ENCODE measurements around the gene EIF3M. TPM values are rescaled to one million over a fixed set of nuclear protein-coding genes. Genes with fewer than 3 reads are reported as not detected.

EIF3M gene
- 100 to 1,000 TPM in 11 of 12 donors, not detected in 1; 336 to 418 (median 380) TPM for polyA plus RNA-seq (ENCODE audit: insufficient read length in 12 of 12)
- long read RNA-seq, donor 1, full-length matches to known transcripts, result 116 of 144 reads
- long read RNA-seq, donor 1, partial matches to known transcripts, result 28 of 144 reads
- long read RNA-seq, donor 1, other reads (novel, unspliced or antisense), result 0 of 144 reads
- long read RNA-seq, donor 2, full-length matches to known transcripts, result 156 of 186 reads
- long read RNA-seq, donor 2, partial matches to known transcripts, result 30 of 186 reads
- long read RNA-seq, donor 2, other reads (novel, unspliced or antisense), result 0 of 186 reads
- long read RNA-seq, donor 3, full-length matches to known transcripts, result 62 of 62 reads
- long read RNA-seq, donor 3, partial matches to known transcripts, result 0 of 62 reads
- long read RNA-seq, donor 3, other reads (novel, unspliced or antisense), result 0 of 62 reads
- long read RNA-seq, donor 4, full-length matches to known transcripts, result 61 of 67 reads
- long read RNA-seq, donor 4, partial matches to known transcripts, result 6 of 67 reads
- long read RNA-seq, donor 4, other reads (novel, unspliced or antisense), result 0 of 67 reads
- long read RNA-seq, donor 5, result 0 reads
- long read RNA-seq, donor 6, full-length matches to known transcripts, result 75 of 75 reads
- long read RNA-seq, donor 6, partial matches to known transcripts, result 0 of 75 reads
- long read RNA-seq, donor 6, other reads (novel, unspliced or antisense), result 0 of 75 reads
- long read RNA-seq, donor 7, full-length matches to known transcripts, result 78 of 78 reads
- long read RNA-seq, donor 7, partial matches to known transcripts, result 0 of 78 reads
- long read RNA-seq, donor 7, other reads (novel, unspliced or antisense), result 0 of 78 reads
- long read RNA-seq, donor 8, full-length matches to known transcripts, result 126 of 156 reads
- long read RNA-seq, donor 8, partial matches to known transcripts, result 30 of 156 reads
- long read RNA-seq, donor 8, other reads (novel, unspliced or antisense), result 0 of 156 reads
- long read RNA-seq, donor 9, full-length matches to known transcripts, result 75 of 80 reads
- long read RNA-seq, donor 9, partial matches to known transcripts, result 5 of 80 reads
- long read RNA-seq, donor 9, other reads (novel, unspliced or antisense), result 0 of 80 reads
- long read RNA-seq, donor 10, full-length matches to known transcripts, result 84 of 103 reads
- long read RNA-seq, donor 10, partial matches to known transcripts, result 19 of 103 reads
- long read RNA-seq, donor 10, other reads (novel, unspliced or antisense), result 0 of 103 reads
- long read RNA-seq, donor 11, full-length matches to known transcripts, result 178 of 215 reads
- long read RNA-seq, donor 11, partial matches to known transcripts, result 32 of 215 reads
- long read RNA-seq, donor 11, other reads (novel, unspliced or antisense), result 5 of 215 reads

DNA sequence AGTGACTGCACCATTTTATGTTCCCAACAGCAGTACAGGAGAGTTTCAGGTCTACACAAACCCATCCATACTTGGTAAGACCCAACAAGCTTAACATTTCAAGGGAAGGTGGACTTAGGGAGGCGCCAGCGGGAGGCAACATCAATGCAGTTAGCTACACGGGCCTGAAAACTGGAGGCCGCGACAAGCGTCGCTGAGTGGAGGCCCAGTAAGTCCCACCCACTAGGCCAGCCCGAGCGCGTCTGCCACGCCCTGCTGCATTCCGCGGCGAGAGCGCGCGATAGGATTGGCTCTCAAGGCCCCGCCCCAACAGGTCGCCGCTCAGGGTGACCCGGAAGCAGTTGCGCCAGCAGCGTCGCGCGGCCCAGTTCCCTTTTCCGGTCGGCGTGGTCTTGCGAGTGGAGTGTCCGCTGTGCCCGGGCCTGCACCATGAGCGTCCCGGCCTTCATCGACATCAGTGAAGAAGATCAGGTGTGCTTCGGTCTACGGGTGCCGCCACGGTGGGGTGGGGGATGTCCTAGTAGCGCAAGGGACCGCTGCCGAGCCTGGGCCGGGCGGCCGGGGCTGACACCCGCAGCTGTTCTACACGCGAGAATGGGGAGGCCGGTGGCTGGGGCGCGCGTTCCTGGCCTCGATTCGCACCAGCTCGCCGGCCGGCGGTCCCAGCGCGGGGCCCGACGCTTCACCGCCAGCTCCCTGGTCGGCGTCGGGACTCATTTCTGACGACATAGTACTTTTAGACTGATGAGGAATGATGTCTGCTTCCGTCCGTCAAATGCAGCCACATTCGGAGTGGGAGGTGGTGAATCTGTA is at the start of gene EIF3M:
Gene EIF3M (plus strand): TSS at position 373 of the 813 bp plus-strand sequence. CDS start 57 bp downstream, at position 430.
- peak; percentile 96 for DNase-seq

DNA sequence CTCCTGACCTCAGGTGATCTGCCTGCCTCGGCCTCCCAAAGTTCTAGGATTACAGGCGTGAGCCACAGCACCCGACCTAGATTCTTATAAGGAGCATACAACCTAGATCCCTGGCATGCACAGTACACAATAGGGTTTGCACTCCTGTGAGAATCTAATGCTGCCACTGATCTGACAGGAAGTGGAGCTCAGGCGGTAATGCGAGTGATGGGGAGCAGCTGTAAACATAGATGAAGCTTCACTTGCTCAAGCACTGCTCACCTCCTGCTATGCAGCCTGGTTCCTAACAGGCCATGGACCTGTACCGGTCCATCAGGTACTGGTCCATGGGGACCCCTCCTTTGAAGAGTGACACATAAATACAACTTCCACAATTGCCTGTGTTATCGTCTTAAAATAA is 44.8 kb upstream of the EIF3M start:
- DNase-seq, result no peak

DNA sequence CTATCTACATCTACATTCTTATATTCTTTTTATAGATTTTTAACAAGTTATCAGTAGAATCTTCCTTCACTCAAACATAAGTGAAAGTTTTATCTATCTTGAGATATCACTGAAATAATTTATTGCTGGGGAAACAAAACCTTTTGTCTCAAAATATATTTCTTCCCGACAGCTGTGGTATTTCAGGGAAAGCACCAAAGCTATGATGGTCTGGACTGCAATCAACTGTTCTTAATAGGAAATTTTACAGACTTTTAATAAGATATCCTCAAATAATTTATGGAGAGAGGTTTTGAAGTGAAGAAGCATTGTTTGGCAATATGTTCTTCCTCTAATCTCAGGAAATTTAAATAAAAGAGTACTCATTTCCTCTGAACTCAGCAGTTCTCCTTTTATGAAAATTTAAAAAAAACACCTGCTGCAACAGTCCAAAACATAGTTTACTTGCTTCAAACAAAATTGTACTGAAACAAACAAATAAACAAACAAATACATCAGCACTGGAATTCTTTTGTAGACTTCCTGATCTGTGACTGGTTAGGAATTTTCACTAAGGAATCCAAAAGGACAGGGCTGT is 33.9 kb upstream of the EIF3M start:
- no peak for DNase-seq

DNA sequence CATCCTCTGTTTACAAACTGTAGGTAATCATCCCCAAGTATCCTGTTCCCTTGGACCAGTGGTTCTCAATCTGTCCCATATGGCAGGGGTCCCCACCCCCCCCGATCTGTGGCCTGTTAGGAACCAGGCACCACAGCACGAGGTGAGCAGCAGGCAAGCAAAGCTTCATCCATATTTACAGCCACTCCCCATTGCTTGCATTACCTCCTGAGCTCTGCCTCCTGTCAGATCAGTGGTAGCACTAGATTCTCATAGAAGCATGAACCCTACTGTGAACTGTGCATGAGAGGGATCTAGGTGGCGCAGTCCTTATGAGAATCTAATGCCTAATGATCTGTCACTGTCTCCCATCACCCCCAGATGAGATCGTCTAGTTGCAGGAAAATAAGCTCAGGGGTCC is 33.4 kb upstream of the EIF3M start:
- no peak for DNase-seq

DNA sequence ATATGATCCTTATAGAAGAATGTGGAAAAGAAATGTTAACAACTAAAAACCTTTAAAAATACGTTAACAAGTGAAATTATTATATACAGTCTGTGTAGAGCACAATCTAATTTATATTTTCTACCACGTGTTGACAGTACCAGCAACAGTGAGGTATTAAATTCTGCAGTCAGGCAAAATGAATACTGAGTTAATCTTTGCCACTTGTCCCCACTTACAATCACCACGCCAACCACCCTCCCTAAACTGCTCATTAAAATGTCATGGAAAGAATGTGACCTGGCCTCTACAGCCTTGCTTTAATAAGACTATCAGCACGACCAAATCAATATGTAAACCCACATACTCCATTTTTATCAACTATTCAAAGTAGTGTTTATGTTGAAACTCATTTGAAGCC is 28.5 kb upstream of the EIF3M start:
- DNase-seq, result no peak

DNA sequence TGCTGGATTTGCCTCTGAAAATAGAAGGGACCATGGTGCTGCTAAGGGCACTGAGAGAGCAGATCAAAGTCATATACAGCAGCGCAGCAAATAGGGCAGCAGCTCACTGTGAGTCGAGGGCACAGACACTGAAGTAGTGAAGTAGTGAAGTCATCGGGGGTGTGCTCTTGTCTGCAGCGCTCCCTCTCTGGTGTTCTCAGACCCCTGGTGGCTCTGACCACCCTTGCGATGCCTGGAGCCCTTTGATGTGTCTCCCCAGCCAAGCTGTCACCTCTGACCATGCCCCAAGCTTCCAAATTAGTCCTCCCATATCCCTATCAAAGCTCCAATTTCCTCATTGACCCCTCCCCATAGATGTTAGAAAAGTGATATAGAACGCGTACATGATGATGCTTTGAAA is 27.7 kb upstream of the EIF3M start:
- DNase-seq, result no peak

DNA sequence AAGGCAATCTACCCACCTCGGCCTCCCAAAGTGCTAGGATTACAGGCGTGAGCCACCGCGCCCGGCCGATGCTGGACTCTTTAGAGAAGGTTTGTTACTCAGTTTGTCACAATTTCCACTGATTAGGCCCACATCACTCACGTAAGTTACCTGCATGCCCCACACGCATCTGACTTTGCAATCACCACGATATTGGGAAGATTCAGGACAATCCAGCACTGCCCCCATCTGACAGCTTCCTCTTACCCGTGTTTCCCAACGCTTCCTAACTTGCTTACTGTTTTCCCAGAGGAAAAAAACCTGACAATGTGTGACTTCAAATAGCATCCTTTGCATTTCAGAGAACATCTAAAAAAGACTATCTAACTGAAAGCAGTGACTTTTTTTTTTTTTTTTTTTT is 21.8 kb upstream of the EIF3M start:
- DNase-seq, result no peak

DNA sequence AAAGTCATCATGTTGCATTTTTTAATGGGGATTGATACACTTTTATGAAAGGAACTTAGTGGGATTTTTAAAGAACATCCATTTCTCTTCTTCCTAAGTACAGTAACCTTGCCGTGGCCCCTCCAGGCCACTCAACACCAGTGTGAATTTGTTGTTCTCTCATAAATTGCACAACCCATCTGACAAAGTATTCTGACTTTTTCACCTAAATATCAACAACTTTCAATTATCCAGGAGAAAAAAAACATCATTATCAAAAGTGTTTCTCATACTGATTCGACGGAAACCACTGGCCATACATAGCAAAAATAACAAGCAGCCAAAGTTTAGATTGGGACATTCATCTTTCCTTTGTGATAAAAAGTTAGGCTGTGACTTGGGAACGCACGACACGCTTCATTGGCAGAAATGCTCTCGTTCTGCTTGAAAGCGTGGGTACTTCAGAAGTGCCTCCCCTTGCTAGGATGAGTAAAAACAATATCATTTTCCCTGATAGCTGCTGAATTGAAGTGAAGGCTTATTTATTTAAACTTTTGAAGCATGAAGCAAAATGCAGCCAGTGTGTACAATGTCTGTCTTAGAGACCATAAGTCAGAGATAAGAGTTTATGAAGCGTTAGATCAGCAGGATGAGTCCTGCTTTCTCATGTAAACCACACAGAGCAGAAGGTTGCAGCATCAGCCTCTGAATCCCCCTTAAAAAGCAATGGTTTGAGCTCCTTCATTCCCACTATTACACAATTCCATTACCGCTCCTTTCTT is 20.6 kb upstream of the EIF3M start:
- no peak for DNase-seq

DNA sequence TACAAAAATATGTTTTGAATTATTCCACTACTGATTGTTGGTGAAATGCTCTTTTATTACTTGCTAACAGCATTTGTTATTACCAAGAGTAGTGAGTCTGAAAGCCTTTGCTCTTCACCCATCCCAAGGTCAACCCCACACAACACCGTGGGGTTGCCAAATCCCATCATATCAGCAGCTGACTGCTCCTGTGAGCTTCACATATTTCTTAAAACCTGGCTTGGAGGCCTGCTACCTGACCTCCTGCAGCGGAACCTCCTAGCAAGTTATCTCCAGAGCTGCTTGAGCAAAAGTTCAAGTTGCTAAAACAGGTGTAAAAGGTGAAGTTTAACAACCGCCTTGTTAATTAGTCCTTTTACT is 20.1 kb upstream of the EIF3M start:
- DNase-seq, result no peak

DNA sequence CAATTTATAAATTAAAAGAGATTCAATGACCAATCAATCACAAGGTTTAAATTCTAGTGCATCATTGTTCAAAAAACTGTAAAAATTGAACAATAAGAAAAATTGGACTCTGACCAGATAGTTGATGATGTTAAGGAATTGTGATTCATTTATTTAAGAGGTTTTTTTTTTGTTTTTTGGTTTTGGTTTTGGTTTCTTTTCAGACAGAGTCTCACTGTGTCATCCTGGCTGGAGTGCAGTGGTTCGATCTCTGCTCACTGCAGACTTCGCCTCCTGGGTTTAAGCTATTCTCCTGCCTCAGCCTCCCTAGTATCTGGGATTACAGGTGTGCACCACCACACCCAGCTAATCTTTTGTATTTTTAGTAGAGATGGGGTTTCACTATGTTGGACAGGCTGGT is 17.1 kb upstream of the EIF3M start:
- DNase-seq, result no peak

DNA sequence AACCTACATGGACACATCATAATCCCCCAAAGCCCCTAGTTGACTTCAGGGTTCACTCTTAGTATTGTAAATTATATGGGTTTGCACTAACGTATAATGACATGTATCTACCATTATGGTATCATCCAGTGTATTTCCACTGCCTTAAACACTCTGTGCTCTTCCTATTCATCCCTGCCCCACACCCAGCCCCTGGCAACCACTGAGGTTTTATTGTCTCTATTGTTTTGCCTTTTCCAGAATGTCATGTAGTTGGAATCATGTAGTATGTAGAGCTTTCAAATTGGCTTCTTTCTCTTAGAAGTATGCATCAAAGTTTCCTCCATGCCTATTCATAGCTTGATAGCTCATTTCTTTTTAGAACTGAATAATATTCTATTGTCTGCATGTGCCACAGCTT is 16.5 kb upstream of the EIF3M start:
- no peak for DNase-seq

DNA sequence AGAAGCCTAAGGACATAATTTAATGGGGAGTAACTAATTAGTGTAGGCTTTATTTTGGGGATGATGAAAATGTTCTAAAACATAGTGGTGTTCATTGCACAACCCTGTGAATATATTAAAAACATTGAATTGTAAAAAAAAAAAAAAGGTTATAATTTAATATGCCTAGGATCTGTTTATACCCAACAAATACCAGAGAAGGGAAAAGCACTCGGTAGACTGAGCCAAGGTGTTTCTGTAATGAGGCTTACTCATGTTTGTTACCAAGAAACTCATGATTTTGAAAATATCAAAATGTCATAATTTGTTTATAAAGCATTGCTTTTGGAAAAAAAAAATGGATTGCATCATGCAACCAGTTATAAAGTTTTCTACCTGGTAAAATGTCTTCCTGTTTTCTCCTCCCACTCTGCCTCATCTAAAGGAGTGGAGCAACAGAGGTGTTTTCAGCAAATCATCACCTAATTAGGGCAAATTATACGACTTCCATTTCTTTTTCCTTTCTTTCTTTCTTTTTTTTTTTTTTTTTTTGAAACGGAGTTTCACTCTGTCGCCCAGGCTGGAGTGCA is 14.2 kb upstream of the EIF3M start:
- DNase-seq, result no peak

DNA sequence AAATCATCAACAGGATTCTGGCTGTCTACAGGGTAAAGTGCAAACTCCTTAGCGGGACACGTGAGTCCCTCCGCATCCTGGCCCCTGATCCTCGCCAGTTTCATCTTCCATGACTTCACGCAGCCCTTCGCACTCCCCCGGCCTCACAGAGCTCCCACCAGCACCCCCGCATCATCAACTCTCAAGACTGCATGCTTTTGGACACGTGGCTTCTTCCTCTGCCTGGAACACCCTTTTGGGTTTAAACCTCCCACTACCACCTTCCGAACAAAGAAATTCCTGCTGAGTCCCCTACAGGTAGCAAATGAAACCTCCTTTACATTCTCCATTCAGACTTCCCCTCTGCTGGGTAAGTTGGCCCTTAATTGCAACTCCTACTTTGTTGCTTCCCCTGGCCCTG is 12.6 kb upstream of the EIF3M start:
- DNase-seq, result no peak

DNA sequence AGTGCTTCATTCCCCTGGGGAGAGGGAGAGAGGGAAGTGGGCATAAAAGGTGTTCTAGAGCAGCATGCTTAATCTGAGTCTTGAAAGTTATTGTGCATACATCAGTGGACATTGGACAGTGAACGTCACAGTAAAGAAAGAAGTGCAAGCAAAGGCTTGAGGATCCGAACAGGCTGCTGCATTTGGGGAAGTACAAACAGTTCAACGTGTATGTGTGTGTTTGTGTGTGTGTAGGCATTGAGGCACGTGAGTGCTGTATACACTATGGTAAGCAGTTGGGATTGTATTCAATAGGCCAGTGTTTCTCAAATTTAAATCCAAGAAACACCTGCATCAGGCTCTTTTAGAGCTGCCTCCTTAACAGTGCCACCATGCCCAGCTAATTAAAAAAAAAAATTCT is 10.4 kb upstream of the EIF3M start:
- DNase-seq, result no peak

DNA sequence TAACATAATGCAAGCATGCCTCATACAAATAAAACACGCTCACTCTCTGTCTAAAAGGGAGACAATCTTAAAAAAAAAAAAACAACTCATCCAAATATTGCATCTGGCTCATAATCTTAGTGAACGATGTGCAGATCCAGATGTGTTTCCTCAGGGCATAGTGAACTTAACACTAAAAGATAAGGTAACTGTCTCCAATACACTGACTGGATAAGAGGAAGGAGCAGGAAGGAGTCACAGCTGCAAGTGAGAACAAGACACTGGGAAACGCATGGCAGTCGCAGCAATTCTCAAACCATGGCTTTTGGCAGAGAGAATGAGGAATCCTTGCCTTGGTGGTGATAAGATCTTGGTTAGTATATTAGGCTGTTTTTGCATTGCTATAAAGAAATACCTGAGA is 9.2 kb upstream of the EIF3M start:
- DNase-seq, result no peak

DNA sequence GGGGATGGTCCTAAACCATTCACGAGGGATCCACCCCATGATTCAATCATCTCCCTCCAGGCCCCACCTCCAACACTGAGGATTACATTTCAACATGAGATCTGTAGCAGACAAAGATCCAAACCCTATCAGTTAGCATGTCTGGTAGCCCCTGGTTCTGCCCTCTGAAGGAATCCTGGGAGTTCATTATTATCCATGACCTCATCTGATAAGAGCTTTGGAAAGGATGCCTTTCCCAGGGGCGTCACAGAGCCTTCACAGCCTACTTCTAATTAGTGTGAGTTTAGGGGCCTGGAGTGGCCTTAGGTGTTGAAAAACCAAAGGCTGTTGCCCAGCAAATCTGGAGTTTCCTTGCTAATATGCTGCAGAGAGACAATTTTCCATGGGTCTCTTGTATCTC is 8.6 kb upstream of the EIF3M start:
- no peak for DNase-seq

DNA sequence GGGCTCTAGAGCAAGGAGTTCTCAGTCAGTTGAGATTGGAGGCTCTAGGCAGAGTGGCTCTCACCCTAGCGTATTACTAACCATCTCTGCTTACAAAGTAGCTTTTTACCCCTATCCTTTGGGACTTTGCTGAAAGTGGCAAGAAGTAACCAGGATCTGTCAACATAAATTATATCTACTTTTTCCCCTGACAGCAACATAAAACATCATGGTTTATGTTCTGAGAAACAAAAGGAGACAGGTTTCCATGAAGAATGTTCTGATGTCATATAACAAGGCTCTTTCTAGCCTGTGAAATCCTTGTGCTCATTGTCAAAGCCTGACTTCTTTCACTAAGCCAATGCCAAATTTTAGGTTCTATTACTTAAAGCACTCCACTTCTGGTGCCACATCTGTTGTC is 7.2 kb upstream of the EIF3M start:
- no peak for DNase-seq

DNA sequence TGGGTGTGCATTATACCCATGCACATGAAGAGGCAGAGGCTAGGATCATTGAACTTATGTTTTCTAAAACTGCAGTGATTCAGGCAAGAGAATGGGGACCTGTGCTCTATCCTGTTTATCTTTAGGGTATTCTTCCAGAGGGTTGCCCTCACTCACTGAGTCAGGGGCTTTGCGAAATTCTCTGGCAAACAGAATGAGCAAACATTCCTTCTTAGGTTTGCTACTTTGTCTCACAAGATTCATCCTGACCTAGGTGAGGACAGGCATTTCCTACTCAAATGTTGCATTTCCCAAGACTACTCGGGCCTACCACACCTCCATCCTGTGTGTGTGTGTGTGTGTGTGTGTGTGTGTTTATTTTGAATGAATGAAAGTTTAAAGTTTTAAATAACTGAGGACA is 2.7 kb upstream of the EIF3M start:
- DNase-seq, result no peak

DNA sequence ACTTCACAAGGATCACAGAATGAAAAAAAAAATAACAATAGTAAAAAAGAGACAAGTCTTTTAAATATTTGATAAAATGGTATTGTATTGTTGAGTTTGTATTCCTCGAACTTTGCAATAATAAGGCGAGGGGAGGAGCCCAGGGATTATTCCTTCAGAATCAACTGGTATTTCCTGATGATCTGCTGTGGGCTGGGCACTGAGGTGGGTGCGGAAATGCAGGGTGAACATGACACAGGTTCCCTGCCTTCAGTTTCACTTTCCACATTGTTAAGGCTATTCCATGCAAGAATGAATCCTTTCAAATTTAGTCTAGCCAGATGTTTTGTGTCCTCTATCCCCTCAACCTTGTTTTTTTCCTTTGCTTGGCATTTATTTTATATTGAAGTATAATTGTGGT is 2.1 kb upstream of the EIF3M start:
- no peak for DNase-seq

DNA sequence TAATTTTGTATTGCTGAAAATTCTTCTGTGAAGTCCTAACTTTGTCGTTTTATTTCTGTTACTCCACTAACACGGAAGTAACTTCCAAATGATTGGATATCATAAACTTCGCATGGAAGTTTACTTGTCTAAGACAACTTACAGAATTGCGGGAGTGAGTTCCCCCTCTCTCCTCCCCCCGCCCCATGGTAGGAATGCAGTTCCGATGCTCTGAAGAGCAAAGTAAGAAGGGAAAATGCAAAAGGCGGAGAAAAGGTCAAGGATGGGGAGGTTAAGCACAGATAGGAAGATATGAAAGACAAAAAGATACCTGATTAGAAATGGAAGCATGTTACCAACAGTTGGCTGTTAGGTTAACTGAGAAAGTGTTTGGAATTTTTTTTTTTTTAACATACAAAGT is 1.3 kb downstream of the EIF3M start:
- no peak for DNase-seq

Measured in muscle of arm (tissue), 14 donors.